Neuronal stem cell (in vitro differentiated cells): ENCODE results near the gene LAMP1.

Source experiments
- DNase-seq: peaks from one replicate; pipeline ENCODE4 v3.0.0-alpha.2; 2013; ENCODE audit warnings: low spot score
- H2AFZ ChIP-seq: one replicate; pipeline ENCODE4 v1.6.1; 2013; ENCODE audit warnings: mild to moderate bottlenecking, low read length, inconsistent platforms
- H2AK5ac ChIP-seq: 2 replicates; pipeline ENCODE4 v1.6.1; 2013; ENCODE audit warnings: low read depth, mild to moderate bottlenecking, inconsistent platforms, low read length, moderate library complexity, mixed read lengths
- H2BK120ac ChIP-seq: 2 replicates; pipeline ENCODE4 v1.6.1; 2013; ENCODE audit warnings: low read depth, mild to moderate bottlenecking, inconsistent platforms, low read length, moderate library complexity, mixed read lengths
- H2BK12ac ChIP-seq: one replicate; pipeline ENCODE4 v1.6.1; 2013; ENCODE audit warnings: low read length, inconsistent platforms
- H2BK15ac ChIP-seq: 2 replicates; pipeline ENCODE4 v1.6.1; 2013; ENCODE audit warnings: mild to moderate bottlenecking, low read length, inconsistent platforms, mixed read lengths
- H2BK5ac ChIP-seq: one replicate; pipeline ENCODE4 v1.6.1; 2013; ENCODE audit warnings: inconsistent platforms, mild to moderate bottlenecking, low read length, moderate library complexity
- H3K14ac ChIP-seq: one replicate; pipeline ENCODE4 v1.6.1; 2013; ENCODE audit warnings: low read length, inconsistent platforms
- H3K18ac ChIP-seq: 2 replicates; pipeline ENCODE4 v1.6.1; 2013; ENCODE audit warnings: low read length, inconsistent platforms
- H3K23ac ChIP-seq: 2 replicates; pipeline ENCODE4 v1.6.1; 2013; ENCODE audit warnings: low read depth, mild to moderate bottlenecking, mixed read lengths, low read length, inconsistent platforms; ENCODE audit not compliant: poor library complexity
- H3K27ac ChIP-seq: replicated peaks from 3 replicates; pipeline ENCODE4 v1.5.1; 2013; ENCODE audit warnings: low read length, inconsistent platforms
- H3K27me3 ChIP-seq, 3 experiments: 2 replicates each; pipeline ENCODE4 v1.6.1; 2013; ENCODE audit warnings: low read length in 3 of 3, mild to moderate bottlenecking in 2 of 3, inconsistent platforms in 1 of 3, low read depth in 1 of 3, mixed read lengths in 1 of 3, moderate library complexity in 1 of 3; ENCODE audit not compliant: control insufficient read depth in 3 of 3, insufficient read depth in 3 of 3
- H3K36me3 ChIP-seq, 2 donors: replicated peaks in 1 of 2; 2 replicates each; pipeline ENCODE4 v1.6.1; 2013; ENCODE audit warnings: low read length in 2 of 2; ENCODE audit not compliant: control insufficient read depth in 2 of 2, insufficient read depth in 2 of 2
- H3K4ac ChIP-seq: 2 replicates; pipeline ENCODE4 v1.6.1; 2013; ENCODE audit warnings: inconsistent platforms, mild to moderate bottlenecking, low read length, moderate library complexity
- H3K4me1 ChIP-seq, 2 donors: 1 replicate in 1 of 2; 2 replicates in 1 of 2; pipeline ENCODE4 v1.6.1; 2013; ENCODE audit warnings: low read length in 2 of 2, low read depth in 1 of 2; ENCODE audit not compliant: control insufficient read depth in 2 of 2, insufficient read depth in 1 of 2
- H3K4me2 ChIP-seq: one replicate; pipeline ENCODE4 v1.6.1; 2013; ENCODE audit warnings: mild to moderate bottlenecking, low read length, inconsistent platforms; ENCODE audit not compliant: insufficient read depth, poor library complexity, severe bottlenecking
- H3K4me3 ChIP-seq, 2 donors: 2 replicates each; pipeline ENCODE4 v1.5.1; 2013; ENCODE audit warnings: low read length in 2 of 2, mild to moderate bottlenecking in 2 of 2, inconsistent platforms in 1 of 2, moderate library complexity in 1 of 2
- H3K79me1 ChIP-seq: one replicate; pipeline ENCODE4 v1.6.1; 2013; ENCODE audit warnings: low read depth, mild to moderate bottlenecking, inconsistent platforms, low read length, moderate library complexity
- H3K9ac ChIP-seq: one replicate; pipeline ENCODE4 v1.6.1; 2013; ENCODE audit warnings: mild to moderate bottlenecking, low read depth, low read length, inconsistent platforms; ENCODE audit not compliant: poor library complexity
- H3K9me3 ChIP-seq, 2 donors: replicated peaks in 1 of 2; 2 replicates each; pipeline versions ENCODE3 to v1.6.1; 2013; ENCODE audit warnings: low read length in 2 of 2, mild to moderate bottlenecking in 2 of 2, inconsistent platforms in 1 of 2, low read depth in 1 of 2, mixed read lengths in 1 of 2, moderate library complexity in 1 of 2; ENCODE audit not compliant: control insufficient read depth in 2 of 2, insufficient read depth in 1 of 2
- H4K8ac ChIP-seq: one replicate; pipeline ENCODE4 v1.6.1; 2013; ENCODE audit warnings: low read depth, mild to moderate bottlenecking, inconsistent platforms, low read length, moderate library complexity
- H4K91ac ChIP-seq: one replicate; pipeline ENCODE4 v1.6.1; 2013; ENCODE audit warnings: low read length, low read depth, mild to moderate bottlenecking, inconsistent platforms; ENCODE audit not compliant: poor library complexity
- WGBS, 2 donors: extraction: QIAGEN DNeasy Blood & Tissue Kit; methylation state at CpG; one replicate each; pipeline ENCODE4 v1.1.7; 2013; ENCODE audit warnings: missing lambda C conversion rate in 2 of 2, mixed read lengths in 1 of 2; ENCODE audit not compliant: insufficient read length in 2 of 2, insufficient replicate concordance in 1 of 2; ENCODE audit errors: extremely low coverage in 2 of 2; 5-methylcytosine and 5-hydroxymethylcytosine counted together

LAMP1 gene

GRCh38 chr13:113349050-113349449 is 52.0 kb downstream of the LAMP1 start:
- no peak overlapping the region for H3K4me3 ChIP-seq
- WGBS, 2 donors, result no CpG with 5 or more reads among the region's 6 CpGs
- peaks cover 6 to 10% of the 10 kb centered on the region in 2 donors for H3K9me3 ChIP-seq
- no peak overlapping the region for H4K91ac ChIP-seq
- no peak overlapping the region for H3K18ac ChIP-seq
- no peak for DNase-seq
- no peak overlapping the region for H2BK120ac ChIP-seq
- H3K9ac ChIP-seq, result no peak overlapping the region
- no peak overlapping the region for H3K4me2 ChIP-seq
- H3K23ac ChIP-seq, result no peak overlapping the region
- H2BK15ac ChIP-seq, result no peak overlapping the region
- no peaks in the 10 kb centered on the region for H3K4me1 ChIP-seq
- H2BK12ac ChIP-seq, result no peak overlapping the region
- H2BK5ac ChIP-seq, result no peak overlapping the region
- no peak overlapping the region for H3K4ac ChIP-seq
- peaks cover 16 to 52% of the 10 kb centered on the region in 2 donors for H3K36me3 ChIP-seq
- H4K8ac ChIP-seq, result no peak overlapping the region
- no peak overlapping the region for H3K27ac ChIP-seq
- no peaks in the 10 kb centered on the region for H3K27me3 ChIP-seq
- H2AK5ac ChIP-seq, result no peak overlapping the region
- H3K14ac ChIP-seq, result no peak overlapping the region
- H3K79me1 ChIP-seq, result peaks cover 6% of the 10 kb centered on the region
- no peak overlapping the region for H2AFZ ChIP-seq

GRCh38 chr13:113349491-113349890 is 52.5 kb downstream of the LAMP1 start:
- Histone ChIP-seq H3K4me1 (no peaks in the 10 kb centered on the region), H3K4me3 (peak overlapping the region in 1 of 2 donors; percentile 59), H2BK5ac (no peak overlapping the region), H3K9me3 (peaks cover 6 to 10% of the 10 kb centered on the region in 2 donors), H3K36me3 (peaks cover 16 to 50% of the 10 kb centered on the region in 2 donors), H3K14ac (peak overlapping the region; percentile 38), H3K79me1 (peaks cover 6% of the 10 kb centered on the region), H4K91ac (no peak overlapping the region), H3K23ac (no peak overlapping the region), H2BK120ac (no peak overlapping the region), H4K8ac (peak overlapping the region; percentile 65), H3K9ac (peak overlapping the region; percentile 50), H3K27ac (no peak overlapping the region), H3K27me3 (no peaks in the 10 kb centered on the region), H2AFZ (no peak overlapping the region), H2AK5ac (no peak overlapping the region), H3K4me2 (no peak overlapping the region), H3K4ac (no peak overlapping the region), H3K18ac (no peak overlapping the region), H2BK15ac (no peak overlapping the region), H2BK12ac (no peak overlapping the region)
- DNase-seq, result no peak
- no CpG with 5 or more reads among the region's 15 CpGs for WGBS, 2 donors

GRCh38 chr13:113350065-113350937 is 53.3 kb downstream of the LAMP1 start:
- Histone ChIP-seq H3K27ac (no peak overlapping the region), H3K36me3 (peaks cover 18 to 42% of the 10 kb centered on the region in 2 donors), H2BK120ac (no peak overlapping the region), H3K9me3 (peaks cover 6 to 8% of the 10 kb centered on the region in 2 donors), H3K18ac (no peak overlapping the region), H4K91ac (peak overlapping the region; percentile 85), H2AK5ac (no peak overlapping the region), H2AFZ (no peak overlapping the region), H4K8ac (peak overlapping the region; percentile 65), H3K4me3 (no peak overlapping the region), H3K9ac (peak overlapping the region; percentile 60), H3K4ac (no peak overlapping the region), H2BK12ac (peak overlapping the region; percentile 58), H3K4me1 (no peaks in the 10 kb centered on the region), H3K79me1 (peaks cover 6% of the 10 kb centered on the region), H3K14ac (peak overlapping the region; percentile 82), H2BK5ac (peak overlapping the region; percentile 39), H3K27me3 (no peaks in the 10 kb centered on the region), H3K4me2 (no peak overlapping the region), H2BK15ac (no peak overlapping the region), H3K23ac (peak overlapping the region; percentile 85)
- WGBS, 2 donors, result no CpG with 5 or more reads among the region's 32 CpGs
- no peak for DNase-seq

GRCh38 chr13:113350938-113351335 is 53.9 kb downstream of the LAMP1 start:
- no peak overlapping the region for H3K27ac ChIP-seq
- peaks cover 6% of the 10 kb centered on the region for H3K79me1 ChIP-seq
- no peak overlapping the region for H2AFZ ChIP-seq
- H2AK5ac ChIP-seq, result no peak overlapping the region
- peaks cover 5 to 6% of the 10 kb centered on the region in 2 donors for H3K9me3 ChIP-seq
- H3K4me3 ChIP-seq, result no peak overlapping the region
- no peaks in the 10 kb centered on the region for H3K27me3 ChIP-seq
- no peak overlapping the region for H3K4ac ChIP-seq
- no CpG with 5 or more reads among the region's 20 CpGs for WGBS, 2 donors
- H3K9ac ChIP-seq, result peak overlapping the region; percentile 30
- no peak overlapping the region for H4K91ac ChIP-seq
- H2BK15ac ChIP-seq, result no peak overlapping the region
- no peak for DNase-seq
- peaks cover 18 to 37% of the 10 kb centered on the region in 2 donors for H3K36me3 ChIP-seq
- H3K14ac ChIP-seq, result no peak overlapping the region
- no peaks in the 10 kb centered on the region for H3K4me1 ChIP-seq
- no peak overlapping the region for H2BK12ac ChIP-seq
- no peak overlapping the region for H2BK120ac ChIP-seq
- no peak overlapping the region for H4K8ac ChIP-seq
- no peak overlapping the region for H3K18ac ChIP-seq
- no peak overlapping the region for H3K23ac ChIP-seq
- no peak overlapping the region for H2BK5ac ChIP-seq
- H3K4me2 ChIP-seq, result no peak overlapping the region
